LNCaP clone FGC (cell line): ENCODE data around the gene VPS26C.

ENCODE experiments used
- DNase-seq: peaks from one replicate; pipeline ENCODE4 v3.0.0-alpha.2; 2011; ENCODE audit warnings: low read depth
- H3K4me3 ChIP-seq: 2 replicates; pipeline ENCODE4 v1.5.1; 2011; ENCODE audit warnings: mild to moderate bottlenecking, low read depth, low read length, control low read depth
- TF ChIP-seq, protein P1 (sequence below): IDR thresholded peaks from 2 replicates; pipeline ENCODE4 v1.5.1; 2012; ENCODE audit warnings: mild to moderate bottlenecking; ENCODE audit not compliant: control insufficient read depth, insufficient read depth; ENCODE audit errors: extremely low read depth

Gene VPS26C

DNA sequence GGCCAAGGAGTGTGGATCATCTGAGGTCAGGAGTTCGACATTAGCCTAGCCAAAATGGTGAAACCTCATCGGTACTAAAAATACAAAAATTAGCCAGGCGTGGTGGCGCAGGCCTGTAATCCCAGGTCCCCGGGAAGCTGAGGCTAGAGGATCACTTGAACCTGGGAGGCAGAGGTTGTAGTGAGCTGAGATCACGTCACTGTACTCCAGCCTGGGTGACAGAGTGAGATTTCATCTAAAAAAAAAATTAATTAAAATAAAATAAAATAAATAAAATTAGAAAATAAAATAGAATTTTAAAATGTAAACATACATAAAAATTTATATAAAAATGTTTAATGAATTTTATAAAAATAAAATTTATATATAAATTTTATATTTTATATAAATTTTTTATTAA is 5.8 kb upstream of the VPS26C start:
- no peak overlapping the region for H3K4me3 ChIP-seq
- no peak for DNase-seq
- TF ChIP-seq, protein P1, sequence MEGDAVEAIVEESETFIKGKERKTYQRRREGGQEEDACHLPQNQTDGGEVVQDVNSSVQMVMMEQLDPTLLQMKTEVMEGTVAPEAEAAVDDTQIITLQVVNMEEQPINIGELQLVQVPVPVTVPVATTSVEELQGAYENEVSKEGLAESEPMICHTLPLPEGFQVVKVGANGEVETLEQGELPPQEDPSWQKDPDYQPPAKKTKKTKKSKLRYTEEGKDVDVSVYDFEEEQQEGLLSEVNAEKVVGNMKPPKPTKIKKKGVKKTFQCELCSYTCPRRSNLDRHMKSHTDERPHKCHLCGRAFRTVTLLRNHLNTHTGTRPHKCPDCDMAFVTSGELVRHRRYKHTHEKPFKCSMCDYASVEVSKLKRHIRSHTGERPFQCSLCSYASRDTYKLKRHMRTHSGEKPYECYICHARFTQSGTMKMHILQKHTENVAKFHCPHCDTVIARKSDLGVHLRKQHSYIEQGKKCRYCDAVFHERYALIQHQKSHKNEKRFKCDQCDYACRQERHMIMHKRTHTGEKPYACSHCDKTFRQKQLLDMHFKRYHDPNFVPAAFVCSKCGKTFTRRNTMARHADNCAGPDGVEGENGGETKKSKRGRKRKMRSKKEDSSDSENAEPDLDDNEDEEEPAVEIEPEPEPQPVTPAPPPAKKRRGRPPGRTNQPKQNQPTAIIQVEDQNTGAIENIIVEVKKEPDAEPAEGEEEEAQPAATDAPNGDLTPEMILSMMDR: no peak

DNA sequence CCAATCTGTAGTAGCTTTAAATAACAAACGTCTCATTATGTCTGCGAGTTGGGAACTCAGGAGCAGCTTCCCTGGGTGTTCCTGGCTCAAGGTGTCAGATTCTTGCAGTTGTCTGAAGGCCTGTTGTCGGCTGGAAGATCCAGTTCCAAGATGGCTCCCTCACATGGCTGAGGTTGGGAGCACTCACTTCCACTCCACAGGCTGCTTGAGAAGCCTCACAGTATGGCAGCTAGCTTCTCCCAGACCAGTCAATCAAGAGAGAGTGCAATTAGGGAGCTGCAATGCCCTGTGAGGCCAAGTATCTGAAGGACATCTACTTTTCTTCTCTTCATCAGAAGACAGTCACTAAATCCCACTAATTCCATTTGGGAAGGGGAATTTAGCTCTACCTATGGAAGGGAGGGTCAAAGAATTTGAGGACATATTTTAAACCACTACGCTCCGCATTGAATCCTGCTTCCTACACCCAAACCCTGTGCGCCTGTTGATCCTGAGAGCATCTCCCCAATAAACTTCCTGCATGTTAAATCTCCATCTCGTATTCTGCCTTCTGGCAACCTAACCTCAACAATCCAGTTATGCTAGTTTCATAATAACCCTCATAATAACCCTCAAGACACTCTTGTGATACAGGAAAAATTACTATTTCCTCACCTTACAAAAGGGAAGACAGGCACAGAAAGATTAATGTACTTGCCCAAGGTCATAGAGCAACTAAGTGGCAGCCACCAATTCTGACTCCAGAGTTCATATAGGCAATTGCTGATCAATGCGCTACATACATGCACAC is 3.6 kb upstream of the VPS26C start:
- DNase-seq: peak; percentile 65
- TF ChIP-seq, protein P1: no peak
- no peak overlapping the region for H3K4me3 ChIP-seq

DNA sequence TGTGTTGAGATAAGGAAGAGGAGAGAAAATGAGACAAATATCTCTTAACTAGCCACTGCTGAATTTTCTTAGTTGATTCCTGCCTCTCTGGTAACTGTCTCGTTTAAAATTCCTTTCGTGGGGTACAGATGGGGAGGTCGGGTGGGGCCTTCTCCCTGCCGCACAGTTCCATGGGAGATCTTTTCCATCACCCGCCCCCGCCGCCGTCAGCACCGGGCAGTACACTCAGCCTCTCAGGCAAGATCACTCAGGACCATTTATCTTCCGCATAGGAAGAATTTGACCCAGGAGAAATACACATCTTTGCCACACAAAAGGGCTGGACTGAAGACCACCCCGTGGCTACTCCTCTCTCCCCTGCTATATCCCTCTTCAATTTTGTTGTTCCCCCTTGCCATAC is 2.3 kb upstream of the VPS26C start:
- H3K4me3 ChIP-seq: no peak overlapping the region
- no peak for DNase-seq
- TF ChIP-seq, protein P1: no peak

DNA sequence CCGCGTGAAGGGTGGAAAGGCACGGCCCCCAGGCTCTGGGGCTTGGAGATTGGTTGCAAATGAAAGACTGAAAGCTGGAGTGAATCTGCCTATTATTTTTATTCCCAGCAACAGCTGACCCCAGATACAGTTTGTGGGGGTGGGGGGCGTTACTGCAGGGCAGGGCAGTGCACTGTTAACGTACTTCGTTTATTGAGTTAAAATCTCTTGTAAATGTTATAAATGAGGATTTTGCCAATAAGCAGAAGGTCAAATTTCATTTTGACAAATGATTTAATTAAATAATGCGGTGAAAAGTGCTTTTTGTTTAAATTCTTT is 1.0 kb upstream of the VPS26C start:
- H3K4me3 ChIP-seq: peak overlapping the region; percentile 82
- no peak for DNase-seq
- TF ChIP-seq, protein P1: no peak

DNA sequence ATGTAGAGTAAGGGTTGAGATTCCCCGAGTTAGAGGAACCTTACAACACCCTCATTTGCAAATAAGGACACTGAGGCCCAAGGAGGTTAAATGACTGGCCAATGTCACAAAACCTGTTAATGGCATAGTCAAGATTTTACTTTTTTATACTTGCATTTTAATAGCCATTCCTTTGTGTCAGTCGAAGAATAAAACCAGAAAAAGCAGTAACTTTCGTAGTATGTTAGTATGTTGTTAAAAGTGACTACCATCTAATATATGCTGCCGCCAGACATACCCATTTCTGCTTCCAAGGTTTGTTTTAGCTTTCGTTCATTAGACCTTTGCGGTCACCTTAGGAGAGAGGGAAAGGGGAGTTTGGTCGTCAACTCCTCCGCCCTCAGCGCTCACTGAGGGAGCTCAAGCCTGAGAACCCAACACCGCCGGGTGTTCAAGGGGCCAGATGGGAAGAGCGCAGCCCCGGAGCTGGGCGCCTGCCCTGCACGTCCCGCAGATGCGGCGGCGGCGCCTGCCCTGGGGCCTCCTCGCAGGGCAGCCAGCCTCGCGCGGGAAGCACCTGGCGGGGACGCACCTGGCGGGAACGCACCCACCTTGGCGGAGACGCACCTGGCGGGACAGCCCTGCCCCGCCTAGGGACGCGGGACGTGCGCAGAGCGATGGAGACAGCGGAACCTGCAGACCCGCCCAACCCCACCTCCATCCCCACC is 466 bp downstream of the VPS26C start:
- peak; percentile 52 for DNase-seq
- H3K4me3 ChIP-seq: peak overlapping the region; percentile 82
- TF ChIP-seq, protein P1: no peak

DNA sequence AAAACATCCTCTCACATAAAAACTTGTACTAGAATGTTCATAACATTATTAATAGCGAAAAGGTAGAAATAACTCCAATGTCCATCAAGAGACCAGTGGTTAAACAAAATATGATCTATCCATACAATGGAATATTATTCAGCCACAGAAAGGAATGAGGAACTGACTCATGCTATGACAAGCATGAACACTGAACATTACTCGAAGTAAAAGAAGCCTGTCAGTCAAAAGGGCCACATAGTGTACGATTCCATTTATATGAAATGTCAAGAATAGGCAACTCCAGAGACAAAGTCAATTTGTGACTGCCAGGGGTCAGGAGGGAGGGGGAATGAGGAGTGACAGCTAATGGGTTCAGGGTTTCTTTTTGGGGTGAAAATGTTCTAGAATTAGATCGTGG is 2.3 kb downstream of the VPS26C start:
- H3K4me3 ChIP-seq: no peak overlapping the region
- TF ChIP-seq, protein P1: no peak
- no peak for DNase-seq
